ENCODE results near the gene ANAPC2.

DNA sequence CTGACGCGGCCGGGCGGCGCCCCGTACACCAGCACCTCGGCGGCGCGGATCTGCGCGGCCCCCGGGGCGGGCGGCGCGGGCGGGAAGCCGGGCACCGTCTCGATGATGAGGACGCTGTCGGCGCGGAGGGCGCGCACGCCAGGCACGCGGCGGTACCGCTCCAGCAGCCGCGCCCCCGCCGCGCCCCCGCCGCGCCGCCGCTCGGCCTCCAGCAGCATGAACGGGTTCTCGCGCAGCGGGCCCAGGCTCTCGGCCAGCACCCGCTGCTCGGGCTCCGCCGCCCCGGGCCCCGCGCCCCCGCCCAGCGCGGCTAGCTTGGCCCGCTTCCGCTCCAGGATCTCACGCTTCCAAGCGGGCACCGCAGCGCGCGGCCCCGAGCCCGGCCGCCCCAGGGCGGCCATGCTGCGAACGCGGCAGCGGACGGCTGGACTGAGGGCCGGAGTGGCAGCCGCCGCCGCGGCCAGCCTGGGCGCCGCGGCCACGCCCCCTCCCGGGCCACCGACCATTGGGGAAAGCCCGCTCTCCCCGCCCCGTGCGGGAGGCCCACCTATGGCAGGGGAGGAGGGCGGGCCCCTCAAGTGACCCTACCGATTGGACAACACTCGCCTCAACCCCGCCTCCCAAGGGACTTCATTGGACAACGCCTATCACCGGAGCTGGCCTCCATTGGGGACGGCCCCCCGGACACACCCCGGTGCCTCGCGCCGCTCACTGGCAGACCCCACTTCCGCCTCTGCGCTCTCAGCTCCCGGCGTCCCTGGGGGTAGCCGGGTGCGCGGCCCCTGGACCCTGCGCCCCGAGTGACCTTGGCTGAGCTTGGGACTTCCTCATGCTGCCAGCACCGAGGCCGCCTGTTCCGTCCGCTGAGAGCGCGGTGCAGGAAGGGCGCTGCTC, 12.2 kb upstream of the ANAPC2 start, which contains the start of gene TPRN:
- TF ChIP-seq TCF7L2 (IDR thresholded peaks at IDR 0.05; ENCODE audit: low read depth, low read length) (no peak), POLR2AphosphoS5 (IDR thresholded peaks at IDR 0.05; ENCODE audit: low read depth, low read length) (peak; percentile 62)
- TF ChIP-seq, protein P1, sequence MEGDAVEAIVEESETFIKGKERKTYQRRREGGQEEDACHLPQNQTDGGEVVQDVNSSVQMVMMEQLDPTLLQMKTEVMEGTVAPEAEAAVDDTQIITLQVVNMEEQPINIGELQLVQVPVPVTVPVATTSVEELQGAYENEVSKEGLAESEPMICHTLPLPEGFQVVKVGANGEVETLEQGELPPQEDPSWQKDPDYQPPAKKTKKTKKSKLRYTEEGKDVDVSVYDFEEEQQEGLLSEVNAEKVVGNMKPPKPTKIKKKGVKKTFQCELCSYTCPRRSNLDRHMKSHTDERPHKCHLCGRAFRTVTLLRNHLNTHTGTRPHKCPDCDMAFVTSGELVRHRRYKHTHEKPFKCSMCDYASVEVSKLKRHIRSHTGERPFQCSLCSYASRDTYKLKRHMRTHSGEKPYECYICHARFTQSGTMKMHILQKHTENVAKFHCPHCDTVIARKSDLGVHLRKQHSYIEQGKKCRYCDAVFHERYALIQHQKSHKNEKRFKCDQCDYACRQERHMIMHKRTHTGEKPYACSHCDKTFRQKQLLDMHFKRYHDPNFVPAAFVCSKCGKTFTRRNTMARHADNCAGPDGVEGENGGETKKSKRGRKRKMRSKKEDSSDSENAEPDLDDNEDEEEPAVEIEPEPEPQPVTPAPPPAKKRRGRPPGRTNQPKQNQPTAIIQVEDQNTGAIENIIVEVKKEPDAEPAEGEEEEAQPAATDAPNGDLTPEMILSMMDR (IDR thresholded peaks at IDR 0.05) = no peak

Data from Panc1 (cell line).